GM19193 (cell line): Measurements from ENCODE around the gene GON7.

Experiments used
- POLR2A ChIP-seq: IDR thresholded peaks from 4 replicates; pipeline ENCODE4 v1.6.1; 2011; ENCODE audit not compliant: insufficient read depth, insufficient read length; ENCODE audit errors: extremely low read depth

GON7 gene

DNA sequence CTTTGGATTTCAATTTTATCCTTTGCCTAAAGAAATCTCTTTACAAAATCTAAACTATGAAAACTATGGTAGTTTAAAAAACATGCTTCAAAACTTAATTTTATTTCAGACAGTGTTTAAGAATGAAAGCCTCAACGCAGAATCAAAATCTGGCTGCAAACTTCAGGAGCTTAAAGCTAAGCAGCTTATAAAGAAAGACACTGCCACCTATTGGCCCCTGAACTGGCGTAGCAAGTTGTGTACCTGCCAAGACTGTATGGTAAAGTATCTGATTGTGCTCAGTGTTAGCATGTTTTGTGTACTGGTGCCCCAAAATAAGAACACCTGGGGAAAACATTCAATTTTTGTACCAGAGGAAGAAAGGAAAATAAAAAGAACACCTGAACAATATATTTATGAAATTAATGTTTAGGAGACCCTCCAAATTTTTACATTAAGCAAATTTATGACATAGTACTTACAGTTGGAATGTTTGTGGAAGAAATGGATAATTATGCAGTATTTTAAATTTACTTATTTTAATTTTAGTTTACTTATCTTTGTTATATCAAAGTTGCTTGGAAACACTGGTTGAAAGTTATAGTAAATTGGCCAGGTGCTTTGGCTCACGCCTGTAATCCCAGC is 12.3 kb upstream of the GON7 start:
- TF ChIP-seq POLR2A: no peak

DNA sequence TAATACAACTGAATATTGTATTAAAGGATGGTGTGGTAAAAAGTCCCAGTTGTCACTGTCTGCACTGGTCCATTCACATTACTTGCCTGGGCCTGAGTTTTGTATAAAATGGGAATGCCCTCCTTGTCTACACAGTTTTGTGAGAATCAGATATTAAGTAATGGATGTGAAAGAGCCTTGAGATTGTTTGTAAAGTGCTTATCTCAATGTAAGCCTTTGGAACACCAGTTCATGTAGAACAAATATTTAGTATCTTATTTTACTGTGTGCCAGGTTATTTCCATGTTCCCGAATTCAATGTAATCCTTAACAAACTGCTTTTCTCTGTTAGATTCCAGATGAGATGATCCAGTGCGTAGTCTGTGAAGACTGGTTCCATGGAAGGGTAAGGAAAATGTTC is 7.7 kb upstream of the GON7 start:
- TF ChIP-seq POLR2A: no peak

DNA sequence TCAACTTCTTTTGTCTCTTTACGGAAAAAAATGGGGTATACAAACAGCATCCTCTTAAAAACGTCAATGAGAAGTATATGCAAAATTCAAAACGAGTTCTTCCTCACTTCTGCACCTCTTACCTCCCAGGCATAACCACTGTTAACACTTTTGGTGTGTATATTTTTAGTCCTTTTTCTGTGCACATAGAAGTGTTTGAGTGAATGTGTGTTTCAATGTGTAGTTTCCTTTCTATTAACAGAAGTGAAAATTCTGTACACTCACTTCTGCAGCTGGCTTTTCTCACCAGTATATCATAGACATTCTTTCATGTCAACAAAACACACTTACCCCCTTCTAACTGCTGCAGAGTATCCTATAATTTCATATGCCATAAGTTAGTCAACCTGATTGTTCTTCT is 5.6 kb upstream of the GON7 start:
- no peak for TF ChIP-seq POLR2A

DNA sequence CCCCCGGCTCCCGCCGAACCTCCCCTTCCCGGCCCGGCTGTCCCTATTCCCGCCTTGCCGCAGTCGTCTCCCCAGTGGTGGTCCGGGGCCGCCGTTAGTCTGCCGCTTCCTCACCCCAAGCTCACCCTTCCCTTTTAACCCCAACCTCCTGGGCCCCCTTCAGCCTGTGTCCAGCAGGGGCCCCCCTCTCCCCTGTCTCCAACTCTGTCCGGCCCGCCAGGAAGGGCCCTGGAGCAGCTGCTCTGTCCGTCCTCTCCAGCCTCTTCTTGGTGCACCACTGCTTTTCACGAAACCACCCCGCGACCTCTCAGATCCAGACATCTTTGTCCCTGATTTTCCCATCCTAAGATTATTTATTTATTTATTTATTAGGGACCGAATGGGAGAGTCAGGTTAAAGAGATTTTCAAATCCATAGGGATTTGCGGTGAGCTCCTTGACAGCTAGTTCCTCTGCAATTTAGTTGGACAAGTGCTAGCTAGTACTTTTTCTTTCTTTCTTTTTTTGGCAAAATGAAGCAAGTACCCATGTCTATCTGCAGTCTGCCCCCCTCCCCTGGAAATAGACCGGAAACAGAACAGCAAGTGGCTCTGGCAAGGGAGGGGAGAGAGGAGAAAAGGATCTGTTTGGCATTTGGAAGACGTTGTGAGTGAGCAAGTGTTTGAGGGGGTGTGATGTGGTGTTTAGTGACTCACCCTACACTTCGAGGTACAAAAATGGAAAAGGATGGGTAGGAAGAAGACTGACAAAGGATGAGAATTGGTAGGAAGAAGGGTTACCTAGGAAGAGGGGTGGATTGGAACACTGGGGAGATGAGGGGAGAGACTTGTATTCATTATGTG is 823 bp upstream of the GON7 start:
- no peak for TF ChIP-seq POLR2A

DNA sequence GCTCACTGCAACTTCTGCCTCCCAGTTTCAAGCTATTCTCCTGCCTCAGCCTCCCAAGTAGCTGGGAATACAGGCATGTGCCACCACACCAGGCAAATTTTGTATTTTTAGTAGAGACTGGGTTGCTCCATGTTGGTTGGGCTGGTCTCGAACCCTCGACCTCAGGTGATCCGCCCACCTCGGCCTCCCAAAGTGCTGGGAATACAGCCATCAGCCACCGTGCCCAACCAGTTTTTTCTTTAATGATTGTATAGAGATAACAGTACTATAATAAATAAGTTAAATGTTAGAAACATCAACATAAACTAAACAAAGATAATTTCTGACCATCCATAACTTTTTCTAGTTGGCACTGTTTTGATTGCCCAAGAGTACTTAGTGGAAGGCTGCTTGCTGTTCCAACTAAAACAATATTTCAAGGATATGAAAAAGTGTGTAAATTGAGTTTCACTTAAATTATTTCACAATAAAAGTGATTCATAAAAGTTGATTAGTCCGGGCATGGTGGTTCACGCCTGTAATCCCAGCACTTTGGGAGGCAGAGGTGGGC is 5.6 kb downstream of the GON7 start:
- TF ChIP-seq POLR2A: no peak

DNA sequence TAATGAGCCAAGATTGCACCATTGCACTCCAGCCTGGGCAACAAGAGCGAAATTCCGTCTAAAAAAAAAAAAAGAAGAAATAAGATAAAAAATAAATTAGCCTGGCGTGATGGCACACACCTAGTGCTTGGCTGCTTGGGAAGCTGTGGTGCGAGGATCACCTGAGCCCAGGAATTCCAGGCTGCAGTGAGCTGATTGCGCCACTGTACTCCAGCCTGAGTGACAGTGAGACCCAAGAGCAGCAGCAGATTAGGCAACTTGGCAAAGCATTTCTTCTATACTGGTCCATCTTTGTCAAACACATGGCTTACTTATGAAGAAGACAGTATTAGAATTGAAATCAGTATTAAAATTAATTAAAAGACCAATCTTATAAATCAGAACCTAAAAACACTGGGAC is 6.3 kb downstream of the GON7 start:
- TF ChIP-seq POLR2A: no peak

DNA sequence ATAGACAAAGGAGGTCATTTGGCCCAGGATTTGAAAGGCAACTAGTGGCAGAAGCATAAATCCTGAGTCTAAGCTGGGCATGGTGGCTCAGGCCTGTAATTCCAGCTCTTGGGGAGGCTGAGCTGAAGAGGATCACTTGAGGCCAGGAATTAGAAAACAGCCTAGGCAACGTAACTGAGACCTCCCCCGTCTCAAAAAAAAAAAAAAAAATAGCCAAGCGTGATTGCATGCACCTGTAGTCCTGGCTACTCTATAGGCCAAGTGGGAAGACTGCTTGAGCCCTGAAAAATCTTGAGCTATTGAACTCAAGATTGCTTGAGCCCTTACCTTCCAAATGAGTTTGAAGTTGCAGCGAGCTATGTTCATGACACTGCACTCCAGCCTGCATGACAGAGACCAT is 7.8 kb downstream of the GON7 start:
- TF ChIP-seq POLR2A: no peak

DNA sequence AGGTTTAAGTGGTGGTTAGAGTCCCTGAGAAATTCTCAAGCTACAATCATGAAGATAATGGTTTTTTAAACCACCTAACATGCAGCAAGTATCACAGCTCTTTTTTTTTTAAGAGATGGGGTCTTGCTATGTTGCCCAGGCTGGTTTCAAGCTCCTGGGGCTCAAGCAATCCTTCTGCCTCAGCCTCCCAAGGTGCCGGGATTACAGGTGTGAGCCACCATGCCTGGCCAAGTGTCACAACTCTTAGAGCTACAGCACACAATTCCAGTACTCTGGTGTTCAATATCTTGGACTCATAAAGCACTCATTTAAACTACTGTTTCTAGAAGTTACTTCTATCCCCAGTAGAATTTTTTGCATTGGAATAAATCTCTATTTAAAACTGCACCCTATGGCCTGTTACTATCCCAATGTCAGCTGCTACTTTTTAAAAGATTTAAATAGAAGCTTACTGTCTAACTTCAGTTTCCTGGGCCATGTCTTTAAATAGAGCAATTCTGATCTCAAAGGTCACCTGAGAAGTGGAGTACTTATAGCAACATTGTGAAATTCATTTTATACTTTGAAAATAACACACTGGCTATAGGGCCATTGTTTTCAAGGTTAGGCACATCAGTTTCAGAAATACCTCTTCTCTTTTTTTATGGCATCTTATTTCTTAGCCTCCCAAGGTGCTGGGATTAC is 11.4 kb downstream of the GON7 start:
- TF ChIP-seq POLR2A: no peak

DNA sequence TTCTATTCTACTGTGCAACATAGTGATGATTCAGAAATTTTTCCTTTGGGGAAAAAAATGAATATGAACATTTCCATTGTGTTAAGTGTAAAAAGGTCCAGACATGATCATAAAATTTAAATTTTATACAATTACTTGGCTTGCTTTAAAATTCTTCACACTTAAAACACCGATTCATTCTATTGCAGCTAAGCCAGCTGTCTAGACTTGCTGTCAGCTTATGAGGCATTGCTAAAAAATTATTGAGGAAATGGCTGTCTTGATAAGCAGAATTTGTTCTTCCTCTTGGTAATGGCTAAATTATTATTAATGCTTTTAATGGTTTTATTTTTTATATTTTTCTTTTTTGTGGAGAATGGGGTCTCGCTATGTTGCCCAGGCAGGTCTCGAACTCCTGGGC is 19.9 kb downstream of the GON7 start:
- TF ChIP-seq POLR2A: no peak

DNA sequence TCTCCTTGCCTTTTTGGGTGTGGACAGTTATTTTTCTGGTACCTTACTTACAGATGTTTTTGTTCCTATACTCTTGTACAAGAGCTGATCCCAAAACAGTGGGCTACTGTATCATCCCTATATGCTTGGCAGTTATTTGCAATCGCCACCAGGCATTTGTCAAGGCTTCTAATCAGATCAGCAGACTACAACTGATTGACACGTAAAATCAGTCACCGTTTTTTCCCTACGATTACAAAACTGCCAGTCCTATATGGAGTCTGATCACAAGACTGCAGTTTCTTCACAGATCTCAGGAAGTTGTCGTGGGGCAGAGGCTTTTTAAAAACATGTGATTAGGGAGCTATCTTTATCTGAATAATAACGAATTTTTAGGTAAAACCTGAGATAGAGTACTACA is 20.4 kb downstream of the GON7 start:
- no peak for TF ChIP-seq POLR2A

DNA sequence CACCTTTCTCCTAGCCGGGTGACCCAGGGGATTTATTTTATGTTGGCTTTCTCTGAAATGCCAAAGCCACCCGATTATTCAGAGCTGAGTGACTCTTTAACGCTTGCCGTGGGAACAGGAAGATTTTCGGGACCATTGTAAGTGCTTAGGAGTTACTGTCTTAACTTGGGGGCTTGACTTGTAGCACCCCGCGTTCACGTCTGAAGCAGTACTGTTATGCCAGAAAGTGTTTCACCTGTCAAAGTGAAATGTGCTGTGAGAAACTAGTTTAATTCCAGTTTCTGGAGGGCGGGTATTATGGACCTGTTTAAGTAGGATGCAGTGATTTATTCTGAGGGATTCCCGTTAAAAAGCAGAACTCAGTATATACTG is 21.5 kb downstream of the GON7 start:
- no peak for TF ChIP-seq POLR2A

DNA sequence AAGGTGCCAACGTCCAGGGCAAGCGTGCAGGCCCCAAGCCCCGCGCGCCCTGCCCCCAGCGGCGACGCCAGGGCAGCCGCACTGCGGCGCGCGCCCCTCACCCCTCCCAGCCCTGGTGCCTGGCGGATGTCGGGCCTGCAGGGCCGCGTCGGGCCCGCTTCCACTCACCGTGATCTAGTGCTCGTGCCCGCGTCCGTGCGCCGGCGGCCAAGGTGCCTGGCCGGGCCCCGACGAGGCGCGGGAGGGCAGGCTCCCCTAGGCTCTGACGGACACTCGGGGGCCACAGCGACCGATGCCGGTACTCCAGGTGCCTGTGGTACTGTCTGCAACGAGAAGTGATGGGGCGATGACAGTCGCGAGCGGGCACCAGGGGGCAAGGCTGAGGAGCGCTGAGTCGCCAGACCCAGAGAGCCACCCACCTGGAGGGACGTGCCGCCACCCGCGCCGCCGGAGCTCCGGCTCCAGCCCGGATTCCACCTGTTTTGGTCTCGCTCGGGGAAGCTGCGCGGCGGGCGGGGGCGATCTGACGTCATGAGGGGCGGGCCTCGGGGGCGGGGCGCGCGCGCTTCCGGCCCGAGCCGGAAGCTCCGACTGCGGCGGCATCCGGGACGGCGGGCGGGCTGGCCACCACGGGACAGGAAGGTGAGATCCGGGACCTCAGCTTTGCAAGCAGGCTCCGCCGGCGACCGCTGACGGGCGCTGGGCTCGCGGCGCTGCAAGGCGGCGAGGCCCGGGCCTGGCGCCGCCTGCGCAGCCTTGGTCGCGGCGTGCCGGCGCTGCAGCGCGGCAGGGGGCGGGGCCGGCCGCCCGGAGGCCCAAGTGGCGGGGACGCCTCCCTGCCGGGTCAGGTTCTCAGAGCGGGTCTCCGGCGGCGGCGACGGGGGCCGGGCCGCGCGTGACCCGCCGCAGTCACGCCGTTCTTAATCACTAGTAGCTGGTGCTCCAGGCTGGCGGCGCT is 22.2 kb downstream of the GON7 start, which contains the start of the genes LYSET and MOAP1:
Gene LYSET, plus strand, starts transcription at position 927 of the 958 bp plus-strand sequence. CDS start 89 bp downstream, outside the sequence.
Gene MOAP1, minus strand, starts transcription at position 507 of the 958 bp plus-strand sequence. CDS start 655 bp downstream, outside the sequence.
- TF ChIP-seq POLR2A: peak; percentile 77

DNA sequence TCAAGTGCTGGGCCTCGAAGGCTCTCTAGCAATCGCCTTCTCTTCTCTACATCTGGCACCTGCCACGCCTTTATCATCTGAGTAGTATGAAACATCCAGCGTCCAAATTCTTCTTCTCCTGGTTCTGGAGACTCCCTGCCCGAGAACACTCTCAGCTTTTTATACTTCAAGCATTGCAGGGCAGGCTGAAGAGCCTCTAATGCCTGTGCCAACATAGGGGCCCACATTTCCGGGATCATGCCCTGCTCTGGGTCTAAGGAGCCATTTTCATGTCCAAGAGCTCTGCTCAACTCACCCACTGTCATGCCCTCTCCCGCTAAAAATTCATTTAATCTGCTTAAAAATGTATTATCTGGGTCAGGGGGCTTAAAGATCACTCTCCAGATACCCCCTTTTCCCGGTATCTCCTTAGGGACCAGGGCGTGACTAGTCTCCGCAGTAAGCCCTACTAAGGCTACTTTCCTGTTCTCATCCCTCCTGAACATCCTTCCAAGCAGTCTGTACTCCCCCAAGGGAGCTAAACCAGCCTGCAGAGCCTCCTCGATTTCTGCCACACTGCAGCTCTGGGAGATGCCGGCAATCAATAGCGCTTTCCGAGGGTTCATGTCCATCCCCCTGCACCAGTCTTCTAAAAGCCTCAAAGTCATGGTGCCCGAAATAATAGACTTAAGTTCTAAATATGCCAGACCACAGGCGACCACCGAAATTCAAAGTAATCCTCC is 23.1 kb downstream of the GON7 start:
- TF ChIP-seq POLR2A: no peak

DNA sequence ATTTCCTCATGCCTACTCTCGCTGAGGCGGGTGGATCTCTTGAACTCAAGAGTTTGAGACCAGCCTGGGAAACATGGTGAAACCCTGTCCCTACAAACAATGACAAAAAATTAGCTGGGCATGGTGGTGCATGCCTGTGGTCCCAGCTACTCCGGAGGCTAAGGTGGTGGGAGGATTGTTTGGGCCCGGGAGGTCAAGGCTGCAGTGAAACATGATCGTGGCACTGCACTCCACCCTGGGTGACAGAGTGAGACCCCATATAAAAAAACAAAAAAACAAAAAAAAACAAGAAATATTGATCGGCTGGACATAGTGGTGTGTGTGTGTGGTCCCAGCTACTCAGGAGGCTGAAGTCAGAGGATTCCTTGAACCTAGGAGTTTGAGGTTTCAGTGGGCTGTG is 31.4 kb downstream of the GON7 start:
- TF ChIP-seq POLR2A: no peak
